ENCODE measurements around the gene ABHD12.
"Not testable (repeated sequence)": the region's sequence is repeated elsewhere in the genome, so short reads cannot be mapped to it uniquely, and the experiment has no call there.

The ABHD12 gene

GRCh38 chr20:25353353-25353746 is 37.3 kb downstream of the ABHD12 start:
- no peak for DNase-seq

GRCh38 chr20:25352746-25353145 is 37.9 kb downstream of the ABHD12 start:
- no peak for DNase-seq

- no peak for DNase-seq
Observed at GRCh38 chr20:25351024-25351360, 39.6 kb downstream of the ABHD12 start.

GRCh38 chr20:25346349-25346748 is 44.3 kb downstream of the ABHD12 start:
- DNase-seq, result no peak

GRCh38 chr20:25345721-25346120 is 44.9 kb downstream of the ABHD12 start:
- DNase-seq, result no peak

GRCh38 chr20:25344634-25345033 is 46.0 kb downstream of the ABHD12 start:
- DNase-seq, result no peak

GRCh38 chr20:25341716-25342680 is 48.6 kb downstream of the ABHD12 start:
- DNase-seq, result no peak

- DNase-seq, result no peak
Observed at GRCh38 chr20:25340380-25340779, 50.3 kb downstream of the ABHD12 start.

GRCh38 chr20:25339608-25340007 is 51.0 kb downstream of the ABHD12 start:
- no peak for DNase-seq

- DNase-seq, result no peak
Observed at GRCh38 chr20:25338112-25339023, 52.3 kb downstream of the ABHD12 start.

GRCh38 chr20:25336561-25337422 is 53.8 kb downstream of the ABHD12 start:
- no peak for DNase-seq

GRCh38 chr20:25334972-25335371 is 55.7 kb downstream of the ABHD12 start:
- DNase-seq, result not testable (repeated sequence)

GRCh38 chr20:25328954-25329498 is 61.6 kb downstream of the ABHD12 start:
- no peak for DNase-seq

GRCh38 chr20:25327521-25328235 is 63.0 kb downstream of the ABHD12 start:
- no peak for DNase-seq

GRCh38 chr20:25325997-25326396 is 64.6 kb downstream of the ABHD12 start:
- no peak for DNase-seq

GRCh38 chr20:25325073-25325472 is 65.6 kb downstream of the ABHD12 start:
- no peak for DNase-seq

GRCh38 chr20:25324412-25324811 is 66.2 kb downstream of the ABHD12 start:
- no peak for DNase-seq

- DNase-seq, result no peak
Observed at GRCh38 chr20:25323496-25324246, 67.0 kb downstream of the ABHD12 start.

GRCh38 chr20:25321991-25322390 is 68.6 kb downstream of the ABHD12 start:
- DNase-seq, result no peak

GRCh38 chr20:25321262-25321831 is 69.3 kb downstream of the ABHD12 start:
- DNase-seq, result no peak
